ENCODE data around the gene CBARP.

The CBARP gene

GRCh38 chr19:1264801-1265614 is 27.2 kb upstream of the CBARP start:
- in situ Hi-C loops (cut with HindIII; ENCODE audit: low sequenced_read_pairs): no loop called here
- TF ChIP-seq CTCF (IDR thresholded peaks at IDR 0.05; ENCODE audit: low read depth, low read length, missing control alignments): no peak
- H3K4me3 ChIP-seq (ENCODE audit: low read depth, low read length): no peak overlapping the region
- DNase-seq (ENCODE audit: low read depth): peak; percentile 45

GRCh38 chr19:1263188-1263587 is 25.4 kb upstream of the CBARP start:
- H3K4me3 ChIP-seq (ENCODE audit: low read depth, low read length): no peak overlapping the region
- in situ Hi-C loops (cut with HindIII; ENCODE audit: low sequenced_read_pairs): no loop called here
- no peak for DNase-seq (ENCODE audit: low read depth)
- no peak for TF ChIP-seq CTCF (IDR thresholded peaks at IDR 0.05; ENCODE audit: low read depth, low read length, missing control alignments)

GRCh38 chr19:1262623-1263123 is 24.9 kb upstream of the CBARP start:
- in situ Hi-C loops (cut with HindIII; ENCODE audit: low sequenced_read_pairs): no loop called here
- no peak for TF ChIP-seq CTCF (IDR thresholded peaks at IDR 0.05; ENCODE audit: low read depth, low read length, missing control alignments)
- H3K4me3 ChIP-seq (ENCODE audit: low read depth, low read length): no peak overlapping the region
- no peak for DNase-seq (ENCODE audit: low read depth)

- peak overlapping the region; percentile 53 for H3K4me3 ChIP-seq (ENCODE audit: low read depth, low read length)
- peak; percentile 64 for DNase-seq (ENCODE audit: low read depth)
- in situ Hi-C loops (cut with HindIII; ENCODE audit: low sequenced_read_pairs): no loop called here
- no peak for TF ChIP-seq CTCF (IDR thresholded peaks at IDR 0.05; ENCODE audit: low read depth, low read length, missing control alignments)
Observed at GRCh38 chr19:1261798-1262622, 24.2 kb upstream of the CBARP start.

GRCh38 chr19:1261538-1261797 is 23.7 kb upstream of the CBARP start:
- in situ Hi-C loops (cut with HindIII; ENCODE audit: low sequenced_read_pairs): no loop called here
- no peak for DNase-seq (ENCODE audit: low read depth)
- H3K4me3 ChIP-seq (ENCODE audit: low read depth, low read length): peak overlapping the region; percentile 53
- peak; percentile 40 for TF ChIP-seq CTCF (IDR thresholded peaks at IDR 0.05; ENCODE audit: low read depth, low read length, missing control alignments)

- TF ChIP-seq CTCF (IDR thresholded peaks at IDR 0.05; ENCODE audit: low read depth, low read length, missing control alignments): no peak
- DNase-seq (ENCODE audit: low read depth): peak; percentile 88
- in situ Hi-C loops (cut with HindIII; ENCODE audit: low sequenced_read_pairs): no loop called here
- peak overlapping the region; percentile 53 for H3K4me3 ChIP-seq (ENCODE audit: low read depth, low read length)
Observed at GRCh38 chr19:1260749-1261537, 23.1 kb upstream of the CBARP start.

Measured in astrocyte of the cerebellum (primary cell).